Left lung (tissue), 10 donors: ENCODE results near the gene RAB1B. TPM values are rescaled to one million over a fixed set of nuclear protein-coding genes. Genes with fewer than 3 reads are reported as not detected.
"Not testable (repeated sequence)": the region's sequence is repeated elsewhere in the genome, so short reads cannot be mapped to it uniquely, and the experiment has no call there.

Experiments used
- ATAC-seq: fragments of 200-7000 bp; cut with Tn5 transposase; one replicate; pipeline ENCODE4 v1.9.1; 2020; ENCODE audit warnings: moderate library complexity
- DNase-seq, 4 donors: peaks; one replicate each; pipeline ENCODE4 v3.0.0-alpha.2; 2013 to 2020
- H3K27ac ChIP-seq, 2 donors: fragments of 200-600 bp; sonication (generic) in 1 of 2; one replicate each; pipeline versions ENCODE4 v1.5.0 to v1.8.0; 2020 to 2021
- H3K27me3 ChIP-seq, 2 donors: fragments of 200-600 bp; sonication (generic) in 1 of 2; one replicate each; pipeline versions ENCODE4 v1.5.0 to v1.8.0; 2020 to 2021
- H3K36me3 ChIP-seq, 2 donors: fragments of 200-600 bp; sonication (generic) in 1 of 2; one replicate each; pipeline versions ENCODE4 v1.5.0 to v1.8.0; 2020 to 2021
- H3K4me1 ChIP-seq, 2 donors: fragments of 200-600 bp; one replicate each; pipeline ENCODE4 v1.8.0; 2021
- H3K4me3 ChIP-seq, 2 donors: fragments of 200-600 bp; sonication (generic) in 1 of 2; one replicate each; pipeline versions ENCODE4 v1.5.0 to v1.8.0; 2020 to 2021; ENCODE audit warnings: mild to moderate bottlenecking in 1 of 2
- H3K9me3 ChIP-seq, 2 donors: fragments of 200-600 bp; sonication (generic) in 1 of 2; one replicate each; pipeline versions ENCODE4 v1.5.0 to v1.8.0; 2020 to 2021
- CTCF ChIP-seq, 2 donors: fragments of 200-600 bp; sonication (generic) in 1 of 2; IDR thresholded peaks; one replicate each; pipeline versions ENCODE4 v1.5.0 to v1.8.0; 2021; ENCODE audit warnings: antibody characterized with exemption in 2 of 2
- intact Hi-C, 2 donors: fragments of 100-400 bp; cut with DNase I; formaldehyde crosslinking; loops; one replicate each; pipeline versions ENCODE4 v1.11.2 to v1.14.2; 2022
- polyA plus RNA-seq, 6 donors: library from polyadenylated mRNA; unstranded; fragments of 120-200 nt; gene quantifications; one replicate each; pipeline ENCODE4 v1.2.1, GENCODE V29; 2013; ENCODE audit not compliant: insufficient read length in 6 of 6
- total RNA-seq, 2 donors: library from RNA; stranded (reverse); fragmentation: NEBNext Ultra II Directional; extraction: Animal tissue kit (Norgen Biotek cat#: 25700); gene quantifications; one replicate each; pipeline ENCODE4 v1.2.1, GENCODE V29; 2021
- donor health status: DM: no; HTN: yes; CAD: no.
- donor health status: DM: no; HTN: no; CAD: no.

RAB1B gene
- total and polyA plus RNA-seq, 8 donors, result 114 to 154 (median 132) TPM

- H3K9me3 ChIP-seq, result no peaks in the 10 kb centered on the region
- DNase-seq (peak in 1 of 4 donors; percentile 32), ATAC-seq (no peak)
- intact Hi-C loops, result no loop called here
- H3K36me3 ChIP-seq, result no peaks in the 10 kb centered on the region
- no peak for TF ChIP-seq CTCF (IDR thresholded peaks at IDR 0.05)
- no peaks in the 10 kb centered on the region for H3K4me1 ChIP-seq
- H3K27ac ChIP-seq, result no peak overlapping the region
- H3K27me3 ChIP-seq, result peaks cover 5 to 50% of the 10 kb centered on the region in 2 donors
- H3K4me3 ChIP-seq, result no peak overlapping the region
Observed at GRCh38 chr11:66297610-66298009, 29.2 kb downstream of the RAB1B start.

- no peak overlapping the region for H3K4me3 ChIP-seq
- no peaks in the 10 kb centered on the region for H3K4me1 ChIP-seq
- no peaks in the 10 kb centered on the region for H3K9me3 ChIP-seq
- no peak for TF ChIP-seq CTCF (IDR thresholded peaks at IDR 0.05)
- DNase-seq, result peak in 1 of 4 donors; percentile 1
- no peaks in the 10 kb centered on the region for H3K36me3 ChIP-seq
- peaks cover 0 to 34% of the 10 kb centered on the region in 2 donors for H3K27me3 ChIP-seq
- ATAC-seq, result peak; percentile 33
- no peak overlapping the region for H3K27ac ChIP-seq
- intact Hi-C loops, result no loop called here
Observed at GRCh38 chr11:66299186-66299585, 30.7 kb downstream of the RAB1B start.

GRCh38 chr11:66302656-66303055, 34.2 kb downstream of the RAB1B start:
- H3K4me3 ChIP-seq, result no peak overlapping the region
- H3K4me1 ChIP-seq, result no peaks in the 10 kb centered on the region
- intact Hi-C loops, result no loop called here
- H3K27ac ChIP-seq, result no peak overlapping the region
- no peak for DNase-seq
- no peaks in the 10 kb centered on the region for H3K9me3 ChIP-seq
- ATAC-seq, result no peak
- no peaks in the 10 kb centered on the region for H3K36me3 ChIP-seq
- no peak for TF ChIP-seq CTCF (IDR thresholded peaks at IDR 0.05)
- H3K27me3 ChIP-seq, result no peaks in the 10 kb centered on the region

- Histone ChIP-seq H3K9me3 (no peaks in the 10 kb centered on the region), H3K4me1 (peaks cover 0 to 24% of the 10 kb centered on the region in 2 donors), H3K27ac (no peak overlapping the region), H3K27me3 (no peaks in the 10 kb centered on the region), H3K36me3 (no peaks in the 10 kb centered on the region), H3K4me3 (no peak overlapping the region)
- ATAC-seq (no peak), DNase-seq (no peak)
- no peak for TF ChIP-seq CTCF (IDR thresholded peaks at IDR 0.05)
- intact Hi-C loops, result no loop called here
Observed at GRCh38 chr11:66309475-66309874, 41.0 kb downstream of the RAB1B start.

- intact Hi-C loops, result loop anchor here in 1 of 2 donors (10.0 kb wide), 1 partner anchor 74 kb away; no protein-coding TSS in a partner anchor
- Histone ChIP-seq H3K36me3 (no peaks in the 10 kb centered on the region), H3K27me3 (no peaks in the 10 kb centered on the region), H3K4me1 (peaks cover 0 to 24% of the 10 kb centered on the region in 2 donors), H3K4me3 (no peak overlapping the region), H3K9me3 (no peaks in the 10 kb centered on the region), H3K27ac (no peak overlapping the region)
- no peak for ATAC-seq
- no peak for TF ChIP-seq CTCF (IDR thresholded peaks at IDR 0.05)
- DNase-seq, result no peak
Observed at GRCh38 chr11:66310324-66310723, 41.9 kb downstream of the RAB1B start.

- peaks cover 0 to 24% of the 10 kb centered on the region in 2 donors for H3K4me1 ChIP-seq
- not testable (repeated sequence) for H3K27ac ChIP-seq, H3K27me3 ChIP-seq, H3K4me3 ChIP-seq, H3K36me3 ChIP-seq, DNase-seq, H3K9me3 ChIP-seq, ATAC-seq
- intact Hi-C loops, result loop anchor here in 1 of 2 donors (10.0 kb wide), 1 partner anchor 74 kb away; no protein-coding TSS in a partner anchor
Observed at GRCh38 chr11:66310803-66311440, 42.5 kb downstream of the RAB1B start.
